GM19025 (cell line): Measurements from ENCODE around the gene FBXO48.
A peak's percentile ranks its signal among the peaks of the same experiment; 100 is the strongest.

Experiments used
- ATAC-seq: cut with Tn5 transposase; IDR thresholded peaks from one replicate; pipeline ENCODE4 v1.9.1; 2021; ENCODE audit warnings: mild to moderate bottlenecking, low read depth, moderate library complexity; ENCODE audit not compliant: unreplicated experiment

Gene FBXO48

DNA sequence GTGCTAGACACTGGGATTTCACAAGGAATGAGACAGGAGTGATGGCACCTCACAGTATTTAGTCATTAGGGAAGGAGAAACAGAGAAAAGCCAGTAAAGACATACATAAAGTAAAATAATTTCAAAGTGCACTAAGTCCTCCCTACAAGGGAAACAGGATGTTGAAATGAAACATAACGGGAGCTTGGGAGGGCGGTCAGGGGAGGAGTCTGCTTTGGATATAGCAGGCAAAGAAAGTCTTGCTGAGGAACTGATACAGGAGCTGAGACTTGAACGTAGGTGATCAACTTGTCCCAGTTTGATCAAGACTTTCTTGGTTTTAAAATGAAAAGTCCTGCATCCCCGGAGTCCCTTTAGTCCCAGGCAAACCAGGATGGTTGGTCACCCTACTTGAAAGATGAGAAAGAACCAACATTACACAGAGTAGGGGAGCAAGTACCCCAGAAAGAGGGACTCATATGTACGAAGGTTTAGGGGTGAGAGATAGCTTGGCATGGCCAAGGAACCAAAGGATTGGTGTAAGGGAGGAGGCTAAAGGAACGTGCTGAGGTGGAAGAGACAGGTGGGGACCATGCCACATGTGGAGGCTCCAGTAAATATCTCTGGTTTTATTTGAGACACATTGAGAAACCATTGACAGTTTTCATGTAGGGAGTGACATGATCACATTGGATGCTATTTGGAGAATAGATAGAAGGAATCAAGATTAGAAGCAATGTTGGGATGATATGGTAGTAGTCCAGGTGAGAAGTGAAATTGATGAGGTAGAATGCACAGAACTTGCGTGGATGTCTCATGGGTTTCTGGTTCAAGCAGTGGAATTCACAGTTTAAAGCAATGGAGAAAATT, 28.4 kb downstream of the FBXO48 start:
- ATAC-seq: no peak

GRCh38 chr2:68436270-68436669, 30.8 kb downstream of the FBXO48 start:
- ATAC-seq: no peak

DNA sequence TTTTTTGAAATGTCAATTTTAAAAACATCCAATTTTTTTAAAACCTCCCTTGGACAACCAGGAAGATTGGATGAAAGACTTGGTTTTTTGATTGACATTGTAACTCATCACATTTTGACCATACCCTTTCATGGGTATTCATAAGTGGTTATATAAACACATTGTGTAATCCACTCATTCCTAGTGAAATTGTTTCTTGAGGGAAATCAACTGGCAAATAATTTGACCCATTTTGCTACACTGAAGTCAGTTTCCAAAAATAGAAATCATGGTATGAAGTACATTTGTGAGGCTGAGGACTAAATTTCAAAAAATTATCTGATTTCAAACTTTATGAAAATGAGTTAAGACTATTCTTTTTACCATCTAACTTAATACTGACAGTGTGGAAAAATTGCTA, 31.5 kb downstream of the FBXO48 start:
- ATAC-seq: no peak

DNA sequence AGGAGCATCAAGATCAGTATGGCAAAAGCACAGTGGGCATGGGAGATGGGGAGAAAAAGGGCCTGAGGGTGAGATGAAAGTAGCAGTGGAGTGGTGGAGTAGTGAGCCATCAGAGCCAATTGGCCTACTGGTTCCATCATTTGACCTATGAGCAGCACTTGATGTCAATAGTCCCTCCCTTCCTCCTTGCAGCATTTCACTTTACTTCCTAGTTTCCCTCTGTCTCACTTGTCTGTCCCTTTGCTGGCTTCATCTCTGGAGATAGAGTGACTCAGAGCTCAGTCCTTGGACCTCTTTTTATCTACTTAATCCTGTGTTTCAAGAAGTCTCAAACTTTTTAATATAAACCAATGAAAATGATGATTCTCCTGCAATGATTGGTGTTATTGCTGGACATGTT, 32.1 kb downstream of the FBXO48 start:
- no peak for ATAC-seq

DNA sequence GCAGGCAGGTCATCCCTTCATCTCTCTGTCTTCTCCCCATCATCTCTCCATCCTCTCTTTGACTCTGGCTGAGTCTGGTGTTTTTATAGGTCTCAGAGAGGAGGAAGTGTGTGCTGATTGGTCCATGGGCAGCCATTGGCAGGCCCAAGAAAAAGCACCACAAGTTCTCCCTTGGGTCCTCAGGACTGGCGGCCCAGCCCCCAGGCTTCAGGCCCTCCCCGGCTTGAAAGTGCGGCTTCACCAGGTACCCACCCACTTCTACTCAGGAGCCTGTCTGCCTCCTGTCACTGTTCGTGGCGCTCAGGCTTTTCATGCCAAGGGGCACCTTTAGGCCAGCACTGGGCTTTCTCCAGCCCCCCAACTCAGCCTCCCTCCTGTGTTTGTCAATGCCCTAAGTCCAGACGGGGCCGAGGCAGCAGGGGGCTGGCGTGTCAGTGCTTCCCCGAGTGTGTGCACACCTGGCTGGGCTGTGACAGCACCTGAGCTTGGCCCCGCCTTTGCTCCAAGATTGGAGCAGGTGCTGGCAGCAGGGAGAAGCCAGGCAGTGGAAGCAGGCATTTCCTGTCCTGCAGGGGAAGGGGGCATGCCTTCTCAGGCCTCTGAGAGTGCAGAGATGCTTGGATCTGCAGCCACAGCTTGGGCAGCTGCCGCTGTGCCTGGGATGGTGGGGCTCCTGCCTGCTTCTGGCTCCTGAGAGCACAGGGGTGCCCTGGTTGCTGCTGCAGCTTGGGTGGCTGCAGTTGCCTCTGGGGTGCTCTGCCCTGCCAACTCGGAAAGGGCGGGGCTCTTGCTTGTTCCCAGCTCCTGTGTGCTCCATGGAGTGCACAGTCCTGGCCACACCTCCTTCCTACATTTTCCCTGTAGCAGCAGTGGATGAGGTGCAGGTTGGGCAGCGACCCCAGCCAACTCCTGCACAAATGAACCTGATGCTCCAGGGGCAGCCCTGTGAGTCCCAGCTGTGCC, 34.1 kb downstream of the FBXO48 start:
- no peak for ATAC-seq

DNA sequence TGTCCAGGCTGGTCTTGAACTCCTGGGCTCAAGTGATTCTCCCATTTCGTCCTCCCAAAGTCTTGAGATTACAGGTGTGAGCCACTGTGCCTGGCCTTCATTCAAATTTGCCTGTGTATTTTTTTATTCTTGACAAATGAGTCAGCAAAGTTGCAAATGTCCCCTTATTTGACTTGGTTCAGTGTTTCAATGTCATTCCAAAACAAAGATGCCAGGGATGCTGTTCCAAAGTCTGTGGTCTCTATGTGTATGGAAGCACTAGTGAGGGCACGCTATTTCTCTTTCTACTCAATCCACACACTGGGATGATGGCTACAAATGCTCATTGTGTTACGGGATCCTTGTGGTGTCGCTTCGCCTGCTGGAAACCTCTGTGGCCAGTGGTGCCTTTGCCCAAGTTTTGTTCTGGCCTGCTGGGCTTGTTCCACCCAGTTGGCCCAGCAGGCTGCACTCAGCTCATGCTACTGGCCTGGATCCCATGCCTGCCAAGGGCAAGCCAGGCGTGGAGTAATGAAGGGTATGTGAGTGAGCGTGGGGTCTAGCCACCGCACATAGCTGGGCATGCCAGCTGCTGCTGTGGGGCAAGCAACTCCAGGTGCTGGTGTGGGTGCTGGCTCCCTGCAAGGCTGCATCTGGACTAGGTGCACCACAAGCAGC, 35.6 kb downstream of the FBXO48 start:
- ATAC-seq: no peak

DNA sequence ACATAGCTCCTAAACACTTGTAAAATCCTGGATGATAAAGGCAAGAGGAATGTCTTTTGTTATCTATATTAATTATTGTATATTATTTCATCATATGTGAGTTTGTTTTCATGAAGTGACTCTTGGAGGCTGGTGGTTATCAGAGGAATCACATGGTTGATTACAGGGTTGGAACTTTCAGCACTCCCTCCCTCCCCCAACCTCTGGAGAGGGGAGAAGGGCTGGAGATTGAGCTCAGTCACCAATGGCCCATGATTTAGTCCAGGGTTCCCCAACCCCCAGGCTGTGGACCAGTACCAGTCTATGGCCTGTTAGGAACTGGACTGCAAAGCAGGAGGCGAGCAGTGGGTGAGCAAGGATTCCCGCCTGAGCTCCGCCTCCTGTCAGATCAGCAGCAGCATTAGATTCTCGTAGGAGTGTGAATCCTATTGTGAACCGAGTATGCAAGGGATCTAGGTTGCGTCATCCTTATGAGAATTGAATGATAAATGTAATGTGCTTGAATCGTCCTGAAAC, 37.7 kb downstream of the FBXO48 start:
- no peak for ATAC-seq

DNA sequence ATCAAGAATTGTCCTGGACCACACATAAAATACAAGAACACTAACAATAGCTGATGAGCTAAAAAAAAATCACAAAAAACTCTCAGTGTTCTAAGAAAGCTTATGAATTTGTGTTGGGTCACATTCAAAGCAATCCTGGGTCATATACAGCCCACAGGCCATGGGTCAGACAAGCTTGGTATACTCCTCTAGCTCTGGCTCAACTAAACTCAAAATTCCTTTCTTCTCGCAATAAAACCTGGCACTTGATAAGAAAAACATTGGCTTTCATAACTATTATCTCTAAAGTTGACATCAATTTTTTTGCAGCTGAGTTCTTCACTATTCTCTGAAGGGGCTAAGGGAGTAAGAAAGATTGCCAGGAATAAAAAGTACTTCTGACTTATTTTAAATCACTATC, 38.3 kb downstream of the FBXO48 start:
- no peak for ATAC-seq

- no peak for ATAC-seq
Measured at GRCh38 chr2:68428126-68428525, 39.0 kb downstream of the FBXO48 start.

GRCh38 chr2:68426848-68427579, 40.1 kb downstream of the FBXO48 start:
- peak; percentile 28 for ATAC-seq

DNA sequence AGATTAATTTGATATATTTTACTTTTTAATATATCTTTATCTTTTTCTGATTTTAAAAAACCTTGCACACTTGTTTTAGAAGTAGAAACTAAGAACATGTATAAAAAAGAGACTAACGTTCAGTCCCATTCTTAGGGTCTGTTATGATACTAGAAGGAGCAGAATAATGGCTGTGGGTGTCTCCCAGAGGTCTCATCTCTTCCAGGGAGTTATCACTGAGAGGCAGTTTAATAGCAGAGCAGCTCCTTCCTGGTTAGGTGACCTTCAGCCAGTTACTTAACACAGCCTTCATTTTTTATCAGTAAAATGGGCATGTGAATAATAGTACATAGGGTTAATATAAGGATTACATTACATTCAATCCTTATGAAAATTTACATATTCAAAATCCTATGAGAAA, 40.6 kb downstream of the FBXO48 start:
- ATAC-seq: no peak

- no peak for ATAC-seq
Measured at GRCh38 chr2:68425503-68425902, 41.6 kb downstream of the FBXO48 start.

- ATAC-seq: peak; percentile 67
Measured at GRCh38 chr2:68423966-68424650, 43.0 kb downstream of the FBXO48 start.

GRCh38 chr2:68420254-68420910, 46.7 kb downstream of the FBXO48 start:
- no peak for ATAC-seq

- ATAC-seq: no peak
Measured at GRCh38 chr2:68418855-68419254, 48.2 kb downstream of the FBXO48 start.

DNA sequence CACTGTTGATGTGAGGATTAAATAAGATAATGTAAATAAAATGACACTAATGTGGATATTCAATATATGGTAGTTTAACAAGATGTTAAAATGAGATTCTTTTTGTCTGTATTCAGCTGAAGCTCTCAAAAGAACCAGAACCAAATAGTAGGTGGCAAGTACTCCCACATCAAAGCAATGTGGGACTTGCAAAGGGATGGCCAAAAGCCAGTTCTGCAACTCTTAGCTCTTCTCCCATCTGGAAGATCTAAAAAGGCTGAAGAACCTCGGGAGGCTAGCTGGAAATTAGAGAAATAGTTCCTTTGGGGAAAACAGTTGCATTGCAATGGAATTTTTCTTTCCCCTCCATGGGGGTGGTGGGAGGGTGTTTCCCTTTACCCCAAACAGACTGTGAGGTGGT, 48.7 kb downstream of the FBXO48 start:
- no peak for ATAC-seq

DNA sequence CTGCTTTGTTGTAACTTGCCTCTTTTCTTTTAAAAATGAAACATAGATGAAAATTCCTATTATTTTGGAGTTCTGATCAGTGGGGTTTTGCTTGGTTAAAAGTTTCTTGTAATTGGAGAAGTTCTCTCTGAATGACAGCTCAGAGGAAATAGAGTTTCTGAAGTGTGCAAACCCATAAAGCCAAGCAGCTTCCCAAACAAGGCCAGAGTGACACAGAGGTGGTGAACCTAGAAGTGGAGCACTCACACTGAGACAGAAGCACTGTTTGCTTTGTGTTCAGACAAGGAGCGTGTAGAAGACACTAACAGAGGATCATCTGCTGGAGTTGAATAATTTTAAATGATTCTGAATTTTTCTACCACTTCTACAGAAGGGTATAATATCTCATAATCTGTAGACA, 49.2 kb downstream of the FBXO48 start:
- no peak for ATAC-seq

DNA sequence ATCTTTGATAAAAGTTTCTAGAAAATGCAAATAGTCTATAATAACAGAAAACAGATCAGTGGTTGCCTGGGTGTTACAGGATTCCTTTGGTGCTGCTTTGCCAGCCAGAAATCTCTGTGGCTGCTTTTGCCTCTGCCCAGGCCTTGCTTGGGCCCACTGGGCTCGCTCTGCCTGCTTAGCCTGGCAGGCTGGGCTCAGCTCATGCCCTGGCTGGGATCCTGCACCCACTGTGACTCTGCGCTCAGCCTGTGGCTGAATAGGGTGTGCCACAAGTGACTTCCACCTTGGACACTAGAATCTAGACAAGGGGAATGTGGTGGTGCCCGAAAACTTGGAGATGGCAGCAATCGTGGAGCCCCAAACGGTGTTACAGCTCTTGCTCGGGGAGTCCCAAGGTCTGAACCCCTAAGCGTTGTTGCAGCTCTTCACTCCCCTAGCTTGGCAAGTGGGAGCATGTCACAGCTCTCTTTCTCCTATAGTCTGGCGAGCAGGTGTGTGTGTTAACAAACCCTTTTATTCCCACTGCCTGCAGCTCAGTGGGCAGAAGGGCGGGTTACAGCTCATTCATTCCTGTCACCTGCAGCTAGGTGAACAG, 50.9 kb downstream of the FBXO48 start:
- ATAC-seq: no peak

DNA sequence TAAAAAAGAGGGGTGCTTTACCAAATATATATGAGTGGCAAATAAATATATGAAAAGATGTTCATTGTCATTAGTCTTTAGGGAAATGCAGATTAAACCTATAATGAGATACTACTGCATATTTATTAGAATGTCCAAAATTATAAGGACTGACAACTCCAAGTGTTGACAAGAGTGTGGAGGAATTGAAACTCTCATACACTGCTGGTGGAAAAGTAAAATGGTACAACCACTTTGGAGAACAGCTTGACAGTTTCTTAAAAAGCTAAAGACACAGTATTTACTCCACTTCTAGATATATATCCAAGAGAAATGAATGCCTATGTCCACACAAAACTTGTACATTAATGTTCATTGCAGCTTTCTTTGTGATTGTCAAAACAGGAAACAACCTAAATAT, 51.6 kb downstream of the FBXO48 start:
- ATAC-seq: no peak
